WERI-Rb-1 (cell line): Measurements from ENCODE around the gene NDUFA3.

Experiments
- DNase-seq: peaks from one replicate; pipeline ENCODE4 v3.0.0-alpha.2; 2020
- H3K27ac ChIP-seq: fragments of 250-450 bp; sonication (Bioruptor Pico); 2 replicates; pipeline ENCODE4 v1.5.1; 2020; ENCODE audit warnings: mild to moderate bottlenecking, moderate library complexity
- H3K27me3 ChIP-seq: fragments of 250-450 bp; sonication (Bioruptor Pico); 2 replicates; pipeline ENCODE4 v1.5.1; 2021; ENCODE audit warnings: mild to moderate bottlenecking, low read depth, moderate library complexity; ENCODE audit not compliant: insufficient read depth, severe bottlenecking
- H3K36me3 ChIP-seq: fragments of 250-450 bp; sonication (Bioruptor Pico); 2 replicates; pipeline ENCODE4 v1.5.1; 2020; ENCODE audit warnings: mild to moderate bottlenecking, moderate library complexity
- H3K4me3 ChIP-seq: 2 replicates; pipeline ENCODE4 v1.5.1; 2011; ENCODE audit warnings: low read depth, mild to moderate bottlenecking, control low read depth, low read length
- H3K9me3 ChIP-seq: fragments of 250-450 bp; sonication (Bioruptor Pico); 2 replicates; pipeline ENCODE4 v1.5.1; 2021; ENCODE audit warnings: mild to moderate bottlenecking, moderate library complexity; ENCODE audit not compliant: severe bottlenecking
- TF ChIP-seq, protein P1 (sequence below): IDR thresholded peaks from 2 replicates; pipeline ENCODE4 v1.5.1; 2011; ENCODE audit warnings: low read depth, mild to moderate bottlenecking, control low read depth, inconsistent platforms, low read length

The NDUFA3 gene

DNA sequence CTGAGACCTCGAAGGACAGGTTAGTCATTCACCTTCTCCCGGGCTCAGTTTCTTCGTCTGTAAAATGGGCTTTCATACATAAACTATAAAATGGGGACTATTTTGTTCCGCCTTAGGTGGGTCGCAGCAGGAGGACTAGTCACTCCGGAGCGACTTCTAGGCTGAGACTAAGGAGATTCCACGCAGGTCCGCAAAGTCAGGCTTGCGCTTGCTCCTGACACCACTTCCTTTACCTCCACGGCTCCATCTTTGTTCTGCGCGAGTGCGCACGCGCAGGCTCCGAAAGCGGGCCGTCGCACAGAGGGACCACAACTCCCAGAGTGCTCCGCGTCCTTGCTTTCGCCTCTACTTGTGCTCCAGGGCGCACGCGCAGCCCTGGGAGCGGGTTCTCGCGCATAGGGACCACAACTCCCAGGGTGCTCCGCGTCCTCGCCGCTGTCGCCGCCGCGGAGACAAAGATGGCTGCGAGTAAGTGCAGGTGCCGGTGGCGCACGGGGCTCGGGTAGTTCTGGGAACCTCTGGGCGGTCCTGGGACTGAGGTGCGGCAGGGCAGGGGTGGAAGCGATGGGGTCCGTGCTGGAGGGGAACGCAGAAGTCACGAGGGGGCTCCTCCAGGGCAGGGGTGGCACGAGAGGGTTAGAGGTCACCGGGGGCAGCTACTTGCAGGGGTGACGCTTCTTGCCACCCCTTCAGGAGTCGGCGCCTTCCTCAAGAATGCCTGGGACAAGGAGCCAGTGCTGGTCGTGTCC is at the start of gene NDUFA3:
TSS of gene NDUFA3 (plus strand) at position 435 of the 749 bp plus-strand sequence. CDS start at position 459, 24 bp downstream.
- TF ChIP-seq, protein P1, sequence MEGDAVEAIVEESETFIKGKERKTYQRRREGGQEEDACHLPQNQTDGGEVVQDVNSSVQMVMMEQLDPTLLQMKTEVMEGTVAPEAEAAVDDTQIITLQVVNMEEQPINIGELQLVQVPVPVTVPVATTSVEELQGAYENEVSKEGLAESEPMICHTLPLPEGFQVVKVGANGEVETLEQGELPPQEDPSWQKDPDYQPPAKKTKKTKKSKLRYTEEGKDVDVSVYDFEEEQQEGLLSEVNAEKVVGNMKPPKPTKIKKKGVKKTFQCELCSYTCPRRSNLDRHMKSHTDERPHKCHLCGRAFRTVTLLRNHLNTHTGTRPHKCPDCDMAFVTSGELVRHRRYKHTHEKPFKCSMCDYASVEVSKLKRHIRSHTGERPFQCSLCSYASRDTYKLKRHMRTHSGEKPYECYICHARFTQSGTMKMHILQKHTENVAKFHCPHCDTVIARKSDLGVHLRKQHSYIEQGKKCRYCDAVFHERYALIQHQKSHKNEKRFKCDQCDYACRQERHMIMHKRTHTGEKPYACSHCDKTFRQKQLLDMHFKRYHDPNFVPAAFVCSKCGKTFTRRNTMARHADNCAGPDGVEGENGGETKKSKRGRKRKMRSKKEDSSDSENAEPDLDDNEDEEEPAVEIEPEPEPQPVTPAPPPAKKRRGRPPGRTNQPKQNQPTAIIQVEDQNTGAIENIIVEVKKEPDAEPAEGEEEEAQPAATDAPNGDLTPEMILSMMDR: no peak
- no peaks in the 10 kb centered on the region for H3K9me3 ChIP-seq
- peak within 1 kb of the TSS; percentile 62 for H3K27ac ChIP-seq
- DNase-seq: peak; percentile 97
- peaks cover 4% of the 10 kb centered on the region for H3K27me3 ChIP-seq
- H3K36me3 ChIP-seq: peaks cover 20% of the 10 kb centered on the region
- H3K4me3 ChIP-seq: peak within 1 kb of the TSS; percentile 96

DNA sequence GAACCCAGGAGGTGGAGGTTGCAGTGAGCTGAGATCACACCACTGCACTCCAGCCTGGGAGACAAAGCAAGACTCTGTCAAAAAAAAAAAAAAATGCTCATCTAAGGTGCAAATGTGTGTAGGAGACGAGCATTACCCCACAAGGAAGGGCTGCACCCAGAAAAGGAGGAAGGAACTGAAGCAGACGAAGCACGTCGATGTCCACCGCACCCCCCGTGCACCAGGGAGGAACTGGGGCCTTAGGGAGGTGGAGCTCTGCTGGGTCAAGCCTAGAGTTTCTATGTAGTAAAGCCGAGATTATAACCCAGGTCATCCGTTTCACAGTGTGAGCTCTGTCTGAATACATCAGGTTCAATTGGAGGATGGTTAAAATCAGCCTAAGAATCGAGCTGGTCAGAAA is 40.0 kb upstream of the NDUFA3 start:
- Histone ChIP-seq H3K4me3 (no peak overlapping the region), H3K9me3 (no peaks in the 10 kb centered on the region), H3K27ac (no peak overlapping the region), H3K36me3 (no peaks in the 10 kb centered on the region), H3K27me3 (peaks cover 87% of the 10 kb centered on the region)
- TF ChIP-seq, protein P1: no peak
- DNase-seq: no peak

DNA sequence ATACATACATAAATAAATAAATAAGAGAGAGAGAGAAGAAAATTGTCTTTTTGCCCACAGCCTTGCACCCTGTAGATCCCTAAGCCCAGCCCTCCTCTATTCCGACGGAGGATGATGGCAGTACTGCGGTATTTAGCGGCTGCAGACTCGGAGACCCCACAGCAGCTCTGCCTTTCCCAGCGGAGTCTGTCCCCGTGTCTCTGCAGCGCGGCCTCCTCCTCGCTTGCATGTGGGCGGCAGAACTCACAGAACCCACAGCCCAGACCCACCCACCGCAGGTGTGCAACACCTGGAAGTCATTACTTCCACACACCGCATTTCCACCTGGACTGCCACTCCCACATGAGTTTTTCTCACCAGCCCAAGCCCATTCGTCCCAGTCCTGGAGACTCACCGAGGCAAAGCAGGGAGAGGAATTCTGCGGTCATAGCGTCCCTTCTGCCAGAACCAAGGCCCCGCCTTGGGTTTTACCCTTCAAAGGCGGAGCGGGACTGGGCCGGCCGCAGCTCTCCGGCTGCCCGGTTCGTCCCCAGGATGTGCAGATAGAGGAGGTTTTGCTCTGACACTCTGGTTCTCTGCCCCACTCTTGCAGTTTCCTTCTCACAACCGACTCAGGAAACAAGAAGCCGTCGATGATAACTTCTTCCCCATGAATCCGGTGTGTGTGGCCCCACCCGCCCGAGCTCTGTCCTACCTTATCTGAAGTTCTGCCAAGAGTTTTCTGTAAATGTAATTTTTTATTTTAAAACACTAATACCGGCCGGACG is 39.1 kb upstream of the NDUFA3 start, which contains the start of gene VSTM1:
TSS of gene VSTM1 (minus strand) at position 548 of the 767 bp plus-strand sequence. CDS start at position 428, 120 bp downstream.
- H3K9me3 ChIP-seq: no peaks in the 10 kb centered on the region
- no peak for DNase-seq
- peaks cover 84% of the 10 kb centered on the region for H3K27me3 ChIP-seq
- H3K36me3 ChIP-seq: no peaks in the 10 kb centered on the region
- no peak within 1 kb of the TSS for H3K27ac ChIP-seq
- H3K4me3 ChIP-seq: no peak within 1 kb of the TSS
- TF ChIP-seq, protein P1: no peak

DNA sequence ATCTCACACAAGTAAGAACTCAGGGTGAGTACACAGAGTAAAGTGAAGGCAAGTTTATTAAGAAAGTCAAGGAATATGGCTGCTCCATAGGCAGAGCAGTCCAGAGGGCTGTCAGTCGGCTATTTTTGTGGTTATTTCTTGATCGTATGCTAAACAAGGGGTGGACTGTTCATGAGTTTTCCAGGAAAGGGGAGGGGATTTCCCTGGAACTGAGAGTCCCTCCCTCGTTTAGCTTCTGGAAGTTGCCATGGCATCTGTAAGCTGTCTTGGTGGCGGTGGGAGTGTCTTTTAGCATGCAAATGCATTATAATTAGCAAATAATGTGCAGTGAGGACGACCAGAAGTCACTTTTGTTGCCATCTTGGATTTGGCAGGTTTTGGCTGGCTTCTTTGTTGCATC is 33.2 kb upstream of the NDUFA3 start:
- H3K4me3 ChIP-seq: no peak overlapping the region
- no peak for DNase-seq
- TF ChIP-seq, protein P1: no peak
- H3K27me3 ChIP-seq: peaks cover 90% of the 10 kb centered on the region
- H3K36me3 ChIP-seq: no peaks in the 10 kb centered on the region
- peaks cover 6% of the 10 kb centered on the region for H3K9me3 ChIP-seq
- H3K27ac ChIP-seq: no peak overlapping the region

DNA sequence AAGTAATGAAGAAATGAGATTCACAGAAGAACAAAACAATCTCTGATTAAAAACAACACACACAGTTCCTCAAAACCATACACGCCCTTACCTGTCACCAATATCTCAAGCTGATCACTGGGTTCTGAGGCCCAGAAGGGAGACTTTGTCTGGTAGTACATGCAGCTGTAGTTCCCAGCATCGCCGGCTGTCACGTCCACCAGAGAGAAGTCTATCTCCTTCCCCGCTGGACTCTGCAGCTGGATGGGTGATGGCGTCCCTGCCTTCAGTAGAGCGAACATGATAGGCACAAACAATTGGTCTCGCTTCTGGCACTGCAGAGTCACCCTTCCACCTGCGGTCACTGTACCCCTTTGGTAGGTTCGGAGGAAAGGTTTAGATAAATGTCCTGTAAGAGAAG is 28.8 kb upstream of the NDUFA3 start:
- no peaks in the 10 kb centered on the region for H3K36me3 ChIP-seq
- no peak for DNase-seq
- H3K4me3 ChIP-seq: no peak overlapping the region
- TF ChIP-seq, protein P1: no peak
- peaks cover 6% of the 10 kb centered on the region for H3K9me3 ChIP-seq
- peaks cover 75% of the 10 kb centered on the region for H3K27me3 ChIP-seq
- no peak overlapping the region for H3K27ac ChIP-seq
